HG03457 (cell line): ENCODE data around the gene COL6A1.
"Not testable (repeated sequence)": the region's sequence is repeated elsewhere in the genome, so short reads cannot be mapped to it uniquely, and the experiment has no call there.

Source experiments
- ATAC-seq: cut with Tn5 transposase; IDR thresholded peaks from one replicate; pipeline ENCODE4 v1.9.1; 2021; ENCODE audit warnings: moderate number of reproducible peaks; ENCODE audit not compliant: unreplicated experiment

Gene COL6A1

DNA sequence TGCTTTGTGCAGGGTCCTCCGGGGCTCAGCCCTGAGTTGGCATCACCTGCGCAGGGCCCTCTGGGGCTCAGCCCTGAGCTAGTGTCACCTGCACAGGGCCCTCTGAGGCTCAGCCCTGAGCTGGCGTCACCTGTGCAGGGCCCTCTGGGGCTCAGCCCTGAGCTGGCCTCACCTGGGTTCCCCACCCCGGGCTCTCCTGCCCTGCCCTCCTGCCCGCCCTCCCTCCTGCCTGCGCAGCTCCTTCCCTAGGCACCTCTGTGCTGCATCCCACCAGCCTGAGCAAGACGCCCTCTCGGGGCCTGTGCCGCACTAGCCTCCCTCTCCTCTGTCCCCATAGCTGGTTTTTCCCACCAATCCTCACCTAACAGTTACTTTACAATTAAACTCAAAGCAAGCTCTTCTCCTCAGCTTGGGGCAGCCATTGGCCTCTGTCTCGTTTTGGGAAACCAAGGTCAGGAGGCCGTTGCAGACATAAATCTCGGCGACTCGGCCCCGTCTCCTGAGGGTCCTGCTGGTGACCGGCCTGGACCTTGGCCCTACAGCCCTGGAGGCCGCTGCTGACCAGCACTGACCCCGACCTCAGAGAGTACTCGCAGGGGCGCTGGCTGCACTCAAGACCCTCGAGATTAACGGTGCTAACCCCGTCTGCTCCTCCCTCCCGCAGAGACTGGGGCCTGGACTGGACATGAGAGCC lies 22.7 kb downstream of the COL6A1 start:
- no peak for ATAC-seq

GRCh38 chr21:46005081-46005480 lies 23.5 kb downstream of the COL6A1 start:
- ATAC-seq: no peak

DNA sequence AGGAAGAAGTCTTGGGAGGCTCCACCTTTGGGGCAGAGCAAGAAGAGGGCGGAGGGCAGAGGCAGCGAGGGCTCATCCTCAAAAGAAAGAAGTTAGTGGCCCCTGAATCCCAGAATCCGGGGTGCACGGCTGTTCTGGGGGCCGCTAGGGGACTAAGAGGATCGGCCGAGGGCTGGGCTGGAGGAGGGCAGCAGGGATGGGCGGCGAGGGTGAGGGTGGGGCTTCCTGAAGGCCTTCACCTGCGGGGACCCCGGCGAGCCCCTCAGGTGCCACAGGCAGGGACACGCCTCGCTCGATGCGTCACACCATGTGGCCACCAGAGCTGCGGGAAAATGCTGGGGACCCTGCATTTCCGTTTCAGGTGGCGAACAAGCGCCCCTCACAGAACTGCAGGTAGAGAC lies 23.9 kb downstream of the COL6A1 start:
- ATAC-seq: no peak

DNA sequence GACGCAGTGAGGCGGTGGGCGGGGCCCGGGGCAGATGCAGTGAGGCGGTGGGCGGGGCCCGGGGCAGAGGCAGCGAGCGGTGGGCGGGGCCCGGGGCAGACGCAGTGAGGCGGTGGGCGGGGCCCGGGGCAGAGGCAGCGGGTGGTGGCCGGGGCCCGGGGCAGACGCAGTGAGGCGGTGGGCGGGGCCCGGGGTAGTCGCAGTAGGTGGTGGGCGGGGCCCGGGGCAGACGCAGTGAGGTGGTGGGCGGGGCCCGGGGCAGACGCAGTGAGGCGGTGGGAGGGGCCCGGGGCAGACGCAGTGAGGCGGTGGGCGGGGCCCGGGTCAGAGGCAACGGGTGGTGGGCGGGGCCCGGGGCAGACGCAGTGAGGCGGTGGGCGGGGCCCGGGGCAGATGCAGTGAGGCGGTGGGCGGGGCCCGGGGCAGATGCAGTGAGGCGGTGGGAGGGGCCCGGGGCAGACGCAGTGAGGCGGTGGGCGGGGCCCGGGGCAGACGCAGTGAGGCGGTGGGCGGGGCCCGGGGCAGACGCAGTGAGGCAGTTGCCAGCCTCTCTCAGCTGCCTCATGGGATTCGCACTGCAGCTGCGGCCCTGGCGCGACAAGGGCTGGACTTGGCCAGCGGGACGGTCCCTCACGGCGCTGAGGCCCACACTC lies 24.4 kb downstream of the COL6A1 start:
- not testable (repeated sequence) for ATAC-seq

GRCh38 chr21:46006547-46007491 lies 25.2 kb downstream of the COL6A1 start:
- ATAC-seq: no peak

- no peak for ATAC-seq
Observed at GRCh38 chr21:46007492-46007868, 25.9 kb downstream of the COL6A1 start.

DNA sequence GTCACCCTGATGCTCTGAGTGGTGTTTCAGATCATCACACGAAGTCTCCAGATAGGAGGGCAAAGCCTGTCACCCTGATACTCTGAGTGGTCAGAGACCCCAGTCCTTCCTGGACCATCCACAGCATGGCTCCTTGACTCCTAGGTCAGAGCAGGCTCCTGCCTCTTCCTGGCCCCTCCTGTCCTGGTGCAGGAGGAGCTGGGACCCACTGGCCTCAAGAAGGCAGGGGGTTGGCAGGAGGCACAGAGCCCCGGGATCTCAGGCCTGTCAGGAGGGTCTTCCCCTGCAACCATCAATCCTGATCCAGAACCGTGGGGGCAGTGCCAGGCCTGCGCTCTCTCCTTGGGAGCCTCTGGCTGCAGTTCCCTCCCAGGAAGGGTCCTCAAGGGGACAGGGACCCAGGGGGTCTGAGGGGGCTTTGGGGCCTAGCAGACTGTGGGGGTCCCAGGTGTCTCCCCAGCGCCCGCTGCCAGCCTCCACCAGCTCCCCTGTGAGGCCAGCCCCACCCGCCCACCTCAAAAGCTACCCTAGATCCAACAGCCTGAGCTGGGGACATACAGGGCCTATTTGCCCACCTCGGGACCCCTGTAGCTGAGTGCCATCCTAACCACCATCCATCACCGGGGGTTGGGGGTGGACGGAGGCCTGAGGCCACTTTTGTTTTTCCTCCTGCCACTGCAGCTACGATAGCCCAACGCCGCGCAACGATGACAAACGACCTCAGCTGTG lies 27.5 kb downstream of the COL6A1 start:
- ATAC-seq: no peak

DNA sequence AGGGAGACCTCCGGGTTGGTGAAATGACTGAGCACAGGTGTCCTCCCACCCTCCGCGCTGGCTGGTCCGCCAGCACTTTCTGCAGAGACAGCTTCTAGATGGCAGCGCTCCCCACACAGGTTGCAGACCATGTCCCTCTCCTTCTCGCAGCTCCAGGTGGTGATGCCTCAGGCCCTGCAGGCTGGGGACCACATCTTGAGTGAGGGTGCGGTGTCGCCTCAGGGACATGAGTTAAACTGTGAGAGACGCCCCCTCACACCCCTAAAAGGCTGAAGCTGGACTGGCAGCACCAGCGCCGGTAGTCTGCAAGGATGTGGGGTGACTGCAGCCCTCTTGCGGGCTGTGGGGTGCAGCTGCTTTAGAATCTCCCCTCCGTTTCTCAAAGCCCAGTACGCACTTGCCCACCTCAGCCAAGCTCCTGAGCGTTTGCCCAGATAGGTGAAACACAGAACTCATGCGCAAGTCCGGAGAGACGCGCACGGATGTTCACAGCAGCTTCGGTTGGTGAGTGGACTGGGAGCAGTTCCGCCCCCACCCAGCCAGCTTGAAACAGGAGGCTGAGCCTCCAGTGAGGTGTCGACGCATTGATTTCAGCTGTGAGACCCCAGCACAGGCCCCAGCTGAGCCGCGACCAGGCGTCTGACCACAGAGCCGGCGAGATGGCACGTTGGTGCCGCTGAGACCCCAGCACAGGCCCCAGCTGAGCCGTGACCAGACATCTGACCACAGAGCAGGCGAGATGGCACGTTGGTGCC lies 28.6 kb downstream of the COL6A1 start:
- ATAC-seq: no peak

- no peak for ATAC-seq
Observed at GRCh38 chr21:46011267-46011967, 29.8 kb downstream of the COL6A1 start.

- ATAC-seq: no peak
Observed at GRCh38 chr21:46012154-46012553, 30.6 kb downstream of the COL6A1 start.

- no peak for ATAC-seq
Observed at GRCh38 chr21:46014828-46015227, 33.3 kb downstream of the COL6A1 start.

GRCh38 chr21:46017148-46017547 lies 35.6 kb downstream of the COL6A1 start:
- ATAC-seq: no peak

DNA sequence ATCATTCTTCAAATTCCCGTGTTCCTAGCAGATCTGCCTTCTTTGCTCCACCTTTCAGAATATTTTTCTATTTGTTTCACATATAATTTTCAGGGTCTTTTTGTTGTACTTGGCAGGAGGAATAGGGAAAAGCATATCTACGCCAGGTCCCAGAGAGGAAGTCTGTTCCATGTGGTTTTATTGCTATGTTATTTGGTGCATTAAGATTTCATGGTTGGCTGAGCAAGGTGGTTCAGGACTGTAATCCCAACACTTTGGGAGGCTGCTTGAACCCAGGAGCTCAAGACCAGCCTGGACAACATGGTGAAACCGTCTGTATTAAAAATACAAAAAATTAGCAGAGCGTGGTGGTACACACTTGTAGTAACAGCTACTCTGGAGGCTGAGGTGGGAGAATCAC lies 36.1 kb downstream of the COL6A1 start:
- ATAC-seq: no peak

DNA sequence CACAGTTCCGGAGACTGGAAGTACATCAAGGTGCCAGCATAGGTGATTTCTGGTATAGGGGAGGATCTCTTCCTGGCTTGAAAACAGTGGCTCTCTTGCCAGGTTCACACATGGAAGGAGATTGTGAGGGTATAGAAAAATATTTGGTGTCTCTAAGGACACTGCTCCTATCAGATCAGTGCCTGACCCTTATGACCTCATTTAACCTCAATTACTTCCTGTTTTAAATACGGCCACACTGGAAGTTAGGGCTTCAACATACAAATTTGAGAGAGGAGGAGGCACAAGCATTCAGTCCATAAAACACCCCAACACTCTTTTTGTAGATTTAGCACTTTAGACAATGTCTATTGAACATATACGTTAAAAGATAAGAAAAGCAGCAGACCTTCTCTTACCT lies 37.0 kb downstream of the COL6A1 start:
- ATAC-seq: no peak

- ATAC-seq: no peak
Observed at GRCh38 chr21:46020581-46020980, 39.0 kb downstream of the COL6A1 start.

- ATAC-seq: no peak
Observed at GRCh38 chr21:46021398-46021797, 39.8 kb downstream of the COL6A1 start.

DNA sequence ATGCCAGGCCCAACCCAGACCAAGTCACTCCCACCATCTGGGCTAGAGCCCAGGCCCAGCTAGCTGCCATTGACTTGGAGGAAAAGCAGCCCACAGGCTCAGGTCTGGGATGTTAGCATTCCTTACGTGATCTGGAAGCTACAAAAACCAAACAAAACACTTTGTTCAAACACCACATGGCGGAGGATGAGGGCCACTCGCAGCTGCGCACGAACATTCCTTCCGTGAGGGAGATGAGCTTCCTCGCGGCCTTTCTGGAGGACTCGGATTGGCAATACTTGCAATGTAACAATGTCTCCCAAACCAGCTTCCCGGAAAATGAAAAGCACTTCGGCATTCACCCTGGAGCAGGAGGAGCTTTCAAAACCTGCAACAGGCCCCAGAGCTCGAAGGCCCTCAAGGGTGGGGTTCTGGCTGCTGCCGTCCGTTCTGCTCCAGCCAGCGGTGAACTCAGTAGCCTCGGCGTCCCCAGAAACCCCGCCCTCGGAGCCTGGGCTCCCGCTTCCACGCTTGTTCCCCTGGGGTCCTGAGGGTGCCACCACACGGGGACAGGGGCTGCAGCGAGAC lies 40.5 kb downstream of the COL6A1 start:
- ATAC-seq: no peak

GRCh38 chr21:46022551-46023525 lies 41.3 kb downstream of the COL6A1 start:
- ATAC-seq: no peak
